GM10266 (cell line): Measurements from ENCODE around the gene SPATA19.

ENCODE experiments used
- DNase-seq: peaks from one replicate; pipeline ENCODE4 v3.0.0; 2012; ENCODE audit errors: extremely low spot score
- CTCF ChIP-seq: IDR thresholded peaks from 2 replicates; pipeline ENCODE4 v1.5.1; 2012; ENCODE audit warnings: mild to moderate bottlenecking, low read depth; ENCODE audit not compliant: control insufficient read depth, insufficient read depth; ENCODE audit errors: missing control alignments

SPATA19 gene

GRCh38 chr11:133817449-133817848, 27.9 kb downstream of the SPATA19 start:
- TF ChIP-seq CTCF = no peak
- DNase-seq = no peak

- TF ChIP-seq CTCF = no peak
- DNase-seq = no peak
Observed at GRCh38 chr11:133816146-133816870, 29.0 kb downstream of the SPATA19 start.

- DNase-seq = no peak
- no peak for TF ChIP-seq CTCF
Observed at GRCh38 chr11:133815636-133816035, 29.7 kb downstream of the SPATA19 start.

GRCh38 chr11:133814588-133815100, 30.7 kb downstream of the SPATA19 start:
- no peak for DNase-seq
- TF ChIP-seq CTCF = no peak

- no peak for TF ChIP-seq CTCF
- no peak for DNase-seq
Observed at GRCh38 chr11:133811850-133812685, 33.2 kb downstream of the SPATA19 start.

- TF ChIP-seq CTCF = no peak
- no peak for DNase-seq
Observed at GRCh38 chr11:133810766-133811165, 34.5 kb downstream of the SPATA19 start.
